HG03378 (cell line): Measurements from ENCODE around the gene GCNA.

ENCODE experiments used
- ATAC-seq: cut with Tn5 transposase; IDR thresholded peaks from one replicate; pipeline ENCODE4 v1.9.1; 2021; ENCODE audit warnings: mild to moderate bottlenecking, moderate library complexity; ENCODE audit not compliant: unreplicated experiment

GCNA gene

DNA sequence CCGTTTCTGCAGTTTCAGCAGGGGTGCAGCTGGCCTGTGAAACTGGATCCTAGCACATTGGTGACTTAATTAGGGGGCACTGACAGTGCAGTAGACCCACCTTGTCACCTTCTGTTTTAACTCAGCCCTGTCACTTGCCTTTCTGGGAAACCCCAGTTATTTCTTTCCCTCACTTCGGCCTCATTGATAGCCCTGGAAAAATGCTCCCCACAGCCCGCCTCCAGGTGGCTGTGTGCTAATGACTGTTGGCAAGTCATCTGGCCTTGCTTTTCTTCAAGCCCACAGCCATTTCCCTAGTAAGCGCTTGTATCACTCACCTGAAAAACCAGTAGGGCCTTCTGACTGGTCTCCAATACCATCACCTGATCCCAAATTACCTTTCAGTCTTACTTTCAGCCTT is 36.8 kb downstream of the GCNA start:
- ATAC-seq: no peak

DNA sequence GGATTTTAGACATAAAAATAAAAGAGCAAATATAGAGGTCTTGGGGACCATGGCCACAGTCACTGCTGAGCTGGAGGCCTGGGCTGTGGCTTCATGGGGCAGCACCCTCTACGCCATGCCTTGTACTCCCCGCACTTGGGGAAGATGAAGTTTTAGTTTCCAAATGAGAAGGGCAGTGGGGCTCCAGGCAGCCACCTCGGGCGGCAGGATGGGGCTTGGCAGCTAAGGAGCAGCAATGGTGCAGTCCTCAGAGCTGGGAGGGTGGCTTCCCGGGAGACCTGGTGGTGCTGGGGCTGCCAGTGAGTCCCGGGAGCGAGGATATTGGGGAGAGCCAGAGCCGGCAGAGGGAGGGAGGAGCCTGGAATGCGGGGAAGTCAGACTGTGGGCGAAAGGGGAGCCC is 37.7 kb downstream of the GCNA start:
- no peak for ATAC-seq

DNA sequence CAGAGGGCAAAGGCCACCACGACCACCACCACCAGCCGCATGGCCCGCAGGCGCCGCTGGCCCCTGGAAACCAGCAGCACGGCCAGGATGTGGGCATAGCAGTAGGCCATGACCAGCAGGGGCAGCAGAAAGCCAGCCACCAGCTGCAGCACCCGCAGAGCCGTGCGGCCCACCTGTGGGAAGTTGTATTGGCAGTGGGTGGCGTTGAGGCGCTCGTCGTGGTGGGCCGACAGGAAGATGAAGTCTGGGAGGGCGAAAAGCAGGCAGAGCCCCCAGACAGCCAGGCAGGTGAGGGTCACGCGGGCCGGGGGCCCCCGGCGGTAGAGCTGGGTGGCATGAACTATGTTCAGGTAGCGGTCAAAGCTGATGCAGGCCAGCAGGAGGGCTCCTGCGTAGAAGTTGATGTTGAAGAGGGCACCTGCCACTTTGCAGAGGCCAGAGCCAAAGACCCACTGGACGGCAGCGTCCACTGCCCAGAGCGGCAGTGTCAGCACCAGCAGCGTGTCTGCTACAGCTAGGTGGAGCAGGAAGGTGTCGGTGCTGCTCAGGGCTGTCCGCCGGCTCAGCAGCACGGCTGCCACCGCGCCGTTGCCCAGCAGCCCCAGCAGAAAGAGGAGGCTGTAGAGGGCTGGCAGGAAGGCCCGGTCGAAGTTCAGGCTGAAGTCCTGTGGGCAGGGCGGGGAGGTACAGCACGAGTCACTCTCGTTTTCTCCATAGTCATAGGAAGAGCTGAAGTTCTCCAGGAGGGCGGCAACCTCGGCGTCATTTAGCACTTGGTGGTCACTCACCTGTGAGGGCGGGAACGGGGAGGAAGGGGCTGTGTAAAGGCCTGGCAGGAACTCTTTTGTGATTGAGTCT is 38.7 kb downstream of the GCNA start:
- no peak for ATAC-seq

DNA sequence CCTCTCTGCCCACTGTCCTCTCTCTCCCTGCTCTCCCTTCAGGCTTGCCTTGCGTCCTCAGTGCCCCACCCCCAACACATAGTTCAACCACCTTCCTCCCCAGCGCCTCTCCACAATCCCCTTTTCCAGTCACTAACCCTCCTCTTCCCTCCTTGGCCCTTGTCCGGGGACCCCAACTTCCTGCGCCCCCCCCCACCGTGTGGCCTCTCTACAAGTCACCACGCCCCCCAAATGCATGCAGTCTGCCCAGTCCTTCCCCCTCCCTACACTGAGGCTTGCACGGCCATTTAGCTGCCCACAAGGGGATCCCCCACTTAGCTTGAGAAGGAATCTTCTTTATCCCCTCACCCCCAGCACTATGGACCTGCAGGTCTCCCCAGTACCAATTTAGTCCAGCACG is 39.5 kb downstream of the GCNA start:
- ATAC-seq: no peak

DNA sequence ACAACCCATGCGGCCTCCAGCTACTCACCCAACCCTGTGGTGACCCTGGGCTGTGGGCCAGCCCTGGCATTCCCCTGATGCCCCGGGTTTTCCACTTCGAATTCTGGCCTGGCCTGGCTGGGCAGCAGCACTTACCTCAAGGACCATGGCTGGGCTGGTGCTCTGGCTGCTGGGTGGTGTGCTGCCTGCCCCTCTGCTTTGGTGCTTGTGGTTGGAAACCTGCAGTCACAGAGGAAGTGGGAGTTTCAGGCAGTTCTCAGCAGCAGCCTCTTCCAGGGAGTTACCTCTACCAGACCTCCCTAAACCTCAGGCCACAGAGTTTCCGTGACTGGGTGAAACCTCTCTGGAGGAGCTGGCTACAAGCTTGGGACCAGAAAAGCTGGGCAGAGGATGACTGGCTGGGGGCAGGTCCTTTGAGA is 40.1 kb downstream of the GCNA start, which contains the start of gene CXCR3:
CXCR3 (minus strand) TSS at position 209 of the 419 bp plus-strand sequence; CDS start at position 147, 62 bp downstream.
- ATAC-seq: peak; percentile 69

DNA sequence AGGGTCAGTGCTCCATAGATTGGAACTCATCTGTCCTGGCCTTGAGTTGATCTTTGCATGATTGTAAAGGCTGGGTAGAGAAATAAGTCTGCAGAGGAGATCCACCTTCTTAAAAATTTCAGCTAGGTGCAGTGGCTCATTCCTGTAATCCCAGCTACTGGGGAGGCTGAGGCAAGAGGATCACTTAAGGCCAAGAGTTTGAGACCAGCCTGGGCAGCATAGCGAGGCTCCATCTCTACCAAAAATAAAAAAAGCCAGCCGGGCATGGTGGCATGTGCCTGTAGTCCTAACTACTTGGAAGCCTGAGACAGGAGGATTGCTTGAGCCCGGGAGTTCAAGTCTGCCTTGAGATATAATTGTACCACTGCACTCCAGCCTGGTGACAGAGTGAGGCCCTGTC is 40.5 kb downstream of the GCNA start:
- no peak for ATAC-seq

DNA sequence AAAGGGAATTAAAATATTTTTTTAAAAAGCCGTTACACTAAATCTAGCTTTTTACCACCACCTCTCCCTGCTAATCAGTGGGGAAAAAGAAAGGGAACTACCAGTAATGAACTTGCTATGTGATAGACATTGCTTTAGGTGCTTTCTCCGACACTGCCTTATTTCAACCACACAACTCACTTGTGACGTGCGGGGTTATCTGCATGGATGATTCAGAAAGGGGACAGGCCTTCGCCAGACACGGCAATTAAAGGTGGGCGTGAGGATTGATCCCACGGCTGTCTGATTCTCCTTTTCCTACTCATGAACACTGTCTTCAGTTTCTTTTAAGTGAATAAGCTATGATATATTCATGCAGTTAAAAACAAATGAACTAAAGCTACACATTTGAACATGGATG is 41.0 kb downstream of the GCNA start:
- no peak for ATAC-seq

DNA sequence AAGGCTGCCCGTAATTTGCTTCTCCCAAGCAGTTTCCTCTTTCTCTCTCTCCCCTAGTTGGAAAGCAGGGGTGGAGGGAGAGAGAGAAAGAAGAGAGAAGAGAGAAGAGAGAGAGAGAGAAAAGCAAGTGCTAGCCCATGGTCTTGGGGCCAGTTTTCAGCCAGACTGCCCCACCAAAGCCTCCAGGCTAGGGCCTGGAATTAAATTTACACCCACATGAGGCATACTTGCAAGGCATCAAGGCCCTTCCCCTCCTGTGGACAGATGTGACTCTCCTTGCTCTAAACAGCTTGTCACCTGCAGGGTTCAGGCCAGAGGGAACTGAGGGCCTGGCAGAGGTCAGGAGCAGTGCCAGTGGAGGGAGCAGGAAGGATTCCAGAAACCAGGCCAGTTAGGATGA is 41.7 kb downstream of the GCNA start:
- ATAC-seq: no peak

DNA sequence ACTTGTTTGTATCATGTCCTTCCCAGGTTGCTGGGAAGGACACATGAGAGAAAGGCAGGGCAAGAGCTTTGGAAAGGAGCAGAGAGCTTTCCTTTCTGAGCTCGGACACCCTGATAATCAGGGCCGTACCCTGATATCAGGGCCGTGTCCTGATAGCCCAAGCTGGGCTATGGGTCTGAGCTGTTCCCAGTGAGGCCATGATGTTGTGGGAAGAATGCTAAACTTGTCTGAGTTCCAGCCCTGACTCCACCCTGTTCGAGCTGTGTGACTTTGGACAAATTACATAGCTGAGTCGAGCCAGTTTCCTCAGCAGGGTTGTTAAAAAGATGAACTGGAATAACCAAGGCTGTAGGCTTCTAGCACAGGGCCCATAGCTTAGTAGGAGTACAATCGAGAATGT is 43.4 kb downstream of the GCNA start:
- no peak for ATAC-seq

DNA sequence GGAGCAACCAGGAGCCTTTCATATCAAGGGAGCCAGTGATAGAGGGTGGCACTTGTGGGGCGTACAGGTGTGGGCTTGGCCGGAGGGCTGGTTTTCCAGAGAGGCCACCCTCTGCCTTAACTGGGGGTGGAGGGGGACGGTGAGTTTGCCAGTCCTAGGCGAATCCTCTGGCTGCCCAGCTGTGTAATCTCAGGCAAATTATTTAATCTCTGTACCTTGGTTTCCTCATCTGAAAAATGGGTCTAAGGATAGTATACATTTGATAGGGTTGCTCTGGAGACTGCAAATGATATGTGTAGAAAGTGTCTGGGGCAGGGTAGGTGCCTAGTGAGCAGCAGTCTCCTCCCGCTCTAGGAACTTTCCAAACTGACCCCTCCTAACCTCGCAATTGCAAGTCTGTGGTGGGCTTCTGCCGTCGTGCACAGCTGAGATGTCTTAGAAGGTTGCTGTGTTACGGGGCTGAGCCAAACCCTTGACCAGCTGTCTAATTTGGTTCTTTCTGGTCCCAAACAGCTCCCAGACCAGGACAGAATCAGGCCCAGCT is 43.9 kb downstream of the GCNA start:
- no peak for ATAC-seq

DNA sequence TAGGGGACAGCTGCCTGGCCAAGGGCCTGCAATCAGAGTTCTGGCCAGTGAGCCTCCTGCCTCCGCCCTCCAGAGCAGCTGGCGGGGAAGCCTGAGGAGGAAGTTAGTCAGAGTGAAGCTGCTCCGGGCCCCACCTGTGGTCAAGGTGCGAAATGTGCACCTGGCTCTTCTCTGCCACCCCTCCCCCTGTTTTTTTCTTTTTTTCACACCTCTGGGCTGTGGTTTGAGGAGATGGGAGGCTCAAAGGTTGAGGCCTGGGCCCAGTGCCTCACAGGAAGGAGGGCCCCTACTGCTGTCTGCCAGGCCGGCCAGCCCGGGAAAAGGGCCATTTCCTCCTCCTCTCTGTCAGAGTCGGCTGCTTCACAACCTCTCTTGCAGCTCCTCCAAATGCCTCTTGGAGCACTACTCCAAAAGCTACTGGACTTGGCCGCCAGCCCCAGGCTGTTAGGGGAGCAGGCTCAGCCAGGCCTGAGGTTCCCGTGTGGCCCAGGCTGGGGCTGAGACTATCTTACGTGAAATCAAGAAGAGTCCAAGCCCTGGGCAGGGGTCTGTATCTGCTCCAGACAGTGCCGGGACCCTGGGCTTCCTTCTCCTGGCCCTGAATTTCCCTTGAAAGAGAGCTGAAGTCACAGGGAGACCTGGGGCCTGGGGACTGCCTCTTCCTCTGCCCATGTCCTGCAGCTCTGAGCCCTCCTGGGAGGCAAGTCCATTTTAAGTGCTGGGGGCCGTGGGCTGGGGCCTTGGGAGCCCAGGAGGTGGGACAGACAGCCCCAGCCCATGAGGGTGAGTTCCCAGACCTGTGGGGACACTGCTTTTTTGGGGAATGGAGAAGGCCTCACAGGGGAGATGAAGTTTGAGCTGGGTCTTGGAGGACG is 44.6 kb downstream of the GCNA start:
- ATAC-seq: peak; percentile 50

DNA sequence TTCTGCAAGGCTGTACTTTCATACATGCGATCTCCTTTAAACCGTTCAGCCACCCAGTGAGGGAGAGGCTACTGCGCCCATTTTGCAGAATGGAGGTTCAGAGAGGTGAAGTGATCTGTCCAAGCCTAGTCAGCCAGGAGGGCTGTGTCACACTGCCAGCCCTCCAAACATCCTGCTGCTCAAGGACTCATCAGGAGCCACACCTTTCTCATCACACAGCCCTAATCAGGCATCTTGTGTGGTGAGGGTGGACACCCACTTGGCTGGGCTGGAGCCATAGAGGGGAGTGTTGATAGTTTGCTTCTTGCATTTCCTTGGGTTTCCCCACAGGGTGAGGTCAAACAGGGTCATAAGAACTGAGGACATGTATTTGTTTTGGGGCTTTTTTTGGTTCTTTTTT is 45.5 kb downstream of the GCNA start:
- no peak for ATAC-seq

DNA sequence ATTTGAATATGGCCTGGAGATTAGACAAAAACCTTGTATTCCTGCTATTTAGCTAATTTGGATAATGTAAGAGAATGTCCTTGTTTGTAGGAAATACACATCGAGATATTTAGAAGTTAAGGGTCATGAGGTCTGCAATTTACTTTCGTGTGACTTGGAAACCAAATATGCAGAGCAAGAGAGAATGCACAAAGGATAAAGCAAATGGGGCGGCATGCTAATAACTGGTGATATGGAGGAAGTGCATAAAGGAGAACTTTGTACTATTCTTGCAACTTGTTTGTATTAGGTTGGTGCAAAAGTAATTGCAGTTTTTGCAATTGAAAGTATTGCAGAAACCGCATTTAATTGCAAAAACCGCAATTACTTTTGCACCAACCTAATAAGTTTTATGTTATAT is 47.2 kb downstream of the GCNA start:
- ATAC-seq: no peak

DNA sequence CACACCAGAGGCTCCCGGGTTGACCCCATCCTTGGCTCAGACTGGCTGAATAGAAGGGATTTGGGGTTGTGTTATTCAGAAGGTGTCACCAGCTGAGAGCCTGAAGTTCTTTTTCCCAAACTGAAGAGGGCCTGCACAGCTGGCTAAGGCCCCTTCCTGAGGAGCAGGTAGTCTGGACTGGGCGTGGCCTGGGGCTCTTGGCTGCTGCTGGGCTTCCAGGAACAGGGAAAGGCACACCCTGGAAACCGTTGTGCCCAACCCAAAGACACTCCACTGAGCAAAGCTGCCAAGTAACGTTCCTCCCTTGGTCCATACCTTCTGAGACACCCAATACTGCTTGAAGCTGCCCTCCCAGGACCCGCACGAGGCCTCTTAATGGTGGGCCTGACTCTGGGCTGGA is 48.3 kb downstream of the GCNA start:
- no peak for ATAC-seq

DNA sequence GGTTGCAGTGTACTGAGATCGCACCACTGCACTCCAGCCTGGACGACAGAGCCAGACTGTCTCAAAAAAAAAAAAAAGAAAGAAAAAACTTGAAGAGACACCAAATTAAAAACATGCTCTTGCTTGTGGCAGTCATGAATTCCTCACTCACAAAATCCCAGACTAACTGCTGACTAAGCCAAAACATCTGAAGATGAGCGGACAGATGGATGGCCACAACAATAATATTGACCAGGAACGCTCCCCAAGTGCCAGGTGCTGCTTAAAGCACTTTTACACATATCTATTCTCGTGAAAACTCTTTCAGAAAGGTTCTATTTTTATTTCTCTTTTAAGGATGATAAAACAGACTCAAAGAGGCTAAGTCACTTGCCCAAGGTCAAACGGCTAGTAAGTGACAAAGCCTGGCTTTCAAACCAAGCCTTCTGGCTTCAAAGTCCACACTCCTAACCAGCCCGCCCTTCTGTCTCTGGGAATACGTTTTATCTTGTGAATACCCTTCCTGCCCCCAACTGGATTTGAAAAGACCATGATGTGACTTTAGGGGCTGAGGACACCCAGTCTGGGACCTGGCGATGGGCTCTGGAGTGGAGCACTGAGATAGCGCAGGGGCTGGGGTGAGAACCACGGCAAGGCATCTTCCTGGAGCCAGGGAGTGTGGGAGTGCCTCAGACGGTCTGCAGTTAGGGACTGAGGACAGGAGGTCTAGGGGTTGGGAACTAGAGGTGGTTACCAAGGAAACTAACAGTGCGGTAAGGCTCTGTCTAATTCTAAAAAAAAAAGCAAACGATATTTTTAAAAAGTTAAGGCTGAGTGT is 49.6 kb downstream of the GCNA start:
- no peak for ATAC-seq

DNA sequence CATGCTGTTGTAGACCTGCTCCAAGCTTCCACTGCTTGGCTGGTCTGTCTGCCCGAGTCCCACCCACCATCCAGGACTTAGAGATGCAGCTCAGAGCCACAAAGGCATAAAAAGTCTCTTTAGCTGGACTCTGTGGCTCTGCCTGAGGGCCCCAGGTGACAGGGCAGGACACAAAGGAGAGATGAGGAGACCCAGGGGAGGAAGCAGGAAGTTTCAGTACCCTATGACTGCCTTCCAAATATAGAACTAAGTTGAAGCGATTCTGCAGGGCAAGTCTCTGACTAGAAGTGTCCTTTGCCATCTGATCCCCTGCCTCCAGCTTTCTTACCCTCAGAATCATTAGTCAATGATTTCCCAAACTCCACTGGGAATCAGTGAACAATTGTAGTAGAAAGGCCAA is 51.2 kb downstream of the GCNA start:
- ATAC-seq: peak; percentile 71

DNA sequence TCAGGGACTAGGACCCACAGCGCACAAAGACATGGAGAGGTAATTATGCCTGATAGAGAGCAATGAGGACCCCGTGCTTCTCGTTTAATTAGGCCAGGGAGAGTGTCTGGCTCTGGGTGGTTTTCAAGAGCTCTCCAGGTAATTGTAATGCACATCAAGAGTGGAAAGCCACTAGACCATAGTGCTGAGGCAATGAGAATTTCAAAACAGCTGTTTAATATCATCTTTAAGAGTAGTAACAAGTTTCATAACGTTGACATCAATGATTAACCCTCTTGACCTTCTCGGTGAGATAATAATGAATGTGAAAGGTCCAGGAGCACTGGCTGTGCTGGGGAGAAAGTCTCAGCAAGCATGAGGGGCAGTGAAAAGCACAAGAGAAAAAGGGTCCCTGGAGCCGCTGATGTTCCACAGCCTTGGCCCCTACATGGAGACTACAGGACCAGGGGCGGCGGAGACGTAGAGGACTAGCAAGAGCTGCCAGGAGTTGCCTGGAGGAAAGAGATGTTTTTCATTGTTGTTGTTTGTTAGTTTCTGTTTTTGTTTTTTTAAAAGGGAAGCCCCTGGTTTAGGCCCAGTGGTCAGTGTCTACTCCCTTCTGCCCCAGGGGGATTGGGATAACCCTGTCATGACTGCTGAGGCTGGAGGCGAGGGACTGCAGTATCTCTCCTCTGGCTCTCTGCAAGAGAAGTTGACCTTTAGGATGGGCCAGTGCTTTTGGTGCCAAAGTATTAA is 54.9 kb downstream of the GCNA start:
- peak; percentile 51 for ATAC-seq

DNA sequence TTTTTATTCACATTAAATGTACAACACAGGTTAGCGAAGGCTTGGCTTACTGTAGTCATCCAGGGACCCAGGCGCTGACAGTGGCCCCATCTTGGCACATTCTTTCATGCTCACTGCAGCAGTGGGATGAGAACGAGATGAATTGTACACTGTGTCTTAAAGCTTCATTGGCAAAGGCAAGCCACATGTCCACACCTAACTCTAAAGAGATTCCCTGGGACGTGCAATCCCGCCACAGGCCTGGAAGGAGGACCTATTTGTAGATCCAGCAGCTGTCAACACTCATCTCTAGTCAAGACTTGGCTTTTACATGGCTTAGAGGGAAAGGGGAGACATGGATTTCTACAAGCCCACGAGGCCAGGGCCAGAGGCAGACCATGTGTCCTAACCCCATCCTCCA is 56.1 kb downstream of the GCNA start:
- no peak for ATAC-seq

DNA sequence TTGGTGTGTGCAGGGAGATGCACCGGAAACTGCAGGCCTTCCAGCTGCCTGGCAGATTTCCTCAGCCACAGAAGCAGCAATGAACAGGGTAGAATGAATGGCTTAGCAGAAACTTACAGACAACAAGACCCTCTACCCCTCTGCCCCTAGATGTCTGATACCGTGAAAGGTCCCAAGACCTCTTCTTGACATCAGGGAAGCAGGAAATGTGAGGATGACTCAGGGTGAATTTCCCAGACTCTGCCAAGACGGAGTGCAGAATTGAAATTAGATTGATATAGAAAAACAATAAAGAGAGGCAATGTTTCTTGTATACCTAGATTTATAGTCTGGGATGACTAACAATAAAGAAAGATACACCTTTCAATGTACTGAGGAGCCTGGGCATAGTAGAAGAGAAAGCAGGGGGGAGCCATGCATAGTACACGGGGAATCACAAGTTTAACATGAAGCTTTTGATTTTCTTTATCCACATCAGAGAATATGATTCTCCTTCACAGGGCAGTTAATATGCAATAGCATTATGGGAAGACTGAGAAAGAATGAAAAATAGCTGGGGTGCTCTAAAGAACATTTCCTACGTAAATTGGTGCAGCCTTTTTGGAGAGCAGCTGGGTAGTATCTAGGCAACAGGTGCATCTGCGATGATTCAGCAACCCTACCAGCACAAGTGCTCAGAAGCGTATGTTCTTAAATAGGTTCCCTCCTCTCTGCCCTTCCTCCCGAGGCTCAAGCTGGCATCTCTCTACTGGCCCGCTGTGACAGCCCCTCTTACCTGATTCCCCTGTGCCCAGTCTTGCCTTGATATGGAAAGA is 58.4 kb downstream of the GCNA start:
- ATAC-seq: no peak
